SU-DHL-6 (cell line): ENCODE measurements around the gene SMYD4.

Experiments
- EZH2phosphoT487 ChIP-seq: fragments of 200-600 bp; sonication (generic), shearing (Covaris generic); conservative IDR thresholded peaks from 2 replicates; pipeline ENCODE4 v1.6.1; 2018; ENCODE audit warnings: mild to moderate bottlenecking, antibody characterized with exemption, low read length, moderate library complexity, mixed read lengths
- TF ChIP-seq, protein P1 (sequence below): fragments of 200-600 bp; sonication (generic); IDR thresholded peaks from one replicate; pipeline ENCODE4 v1.5.1; 2017; ENCODE audit warnings: antibody characterized with exemption, mild to moderate bottlenecking, low read length, moderate library complexity; ENCODE audit not compliant: insufficient read depth, poor library complexity, severe bottlenecking

DNA sequence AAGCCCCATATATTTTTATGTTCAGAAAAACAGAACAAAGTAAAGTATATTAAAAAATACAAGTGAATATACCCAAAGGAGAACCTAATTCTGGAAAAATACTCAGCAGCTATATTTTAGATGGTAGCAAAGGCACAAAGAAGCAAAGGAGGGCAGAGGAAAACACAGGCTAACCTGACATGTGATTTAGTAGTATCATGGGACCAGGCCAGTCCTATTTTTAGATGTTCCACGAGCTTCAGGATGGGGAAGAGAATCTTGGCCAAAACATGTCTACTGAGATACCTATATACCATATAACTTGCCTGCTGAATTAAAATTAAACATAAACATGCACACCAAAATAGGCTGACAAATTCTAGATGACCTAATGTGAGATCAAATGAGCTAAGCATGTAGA is 32.9 kb downstream of the SMYD4 start:
- TF ChIP-seq, protein P1, sequence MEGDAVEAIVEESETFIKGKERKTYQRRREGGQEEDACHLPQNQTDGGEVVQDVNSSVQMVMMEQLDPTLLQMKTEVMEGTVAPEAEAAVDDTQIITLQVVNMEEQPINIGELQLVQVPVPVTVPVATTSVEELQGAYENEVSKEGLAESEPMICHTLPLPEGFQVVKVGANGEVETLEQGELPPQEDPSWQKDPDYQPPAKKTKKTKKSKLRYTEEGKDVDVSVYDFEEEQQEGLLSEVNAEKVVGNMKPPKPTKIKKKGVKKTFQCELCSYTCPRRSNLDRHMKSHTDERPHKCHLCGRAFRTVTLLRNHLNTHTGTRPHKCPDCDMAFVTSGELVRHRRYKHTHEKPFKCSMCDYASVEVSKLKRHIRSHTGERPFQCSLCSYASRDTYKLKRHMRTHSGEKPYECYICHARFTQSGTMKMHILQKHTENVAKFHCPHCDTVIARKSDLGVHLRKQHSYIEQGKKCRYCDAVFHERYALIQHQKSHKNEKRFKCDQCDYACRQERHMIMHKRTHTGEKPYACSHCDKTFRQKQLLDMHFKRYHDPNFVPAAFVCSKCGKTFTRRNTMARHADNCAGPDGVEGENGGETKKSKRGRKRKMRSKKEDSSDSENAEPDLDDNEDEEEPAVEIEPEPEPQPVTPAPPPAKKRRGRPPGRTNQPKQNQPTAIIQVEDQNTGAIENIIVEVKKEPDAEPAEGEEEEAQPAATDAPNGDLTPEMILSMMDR: no peak
- TF ChIP-seq EZH2phosphoT487: no peak
